ENCODE measurements around the gene LRRC27.
"Not testable (repeated sequence)": the region's sequence is repeated elsewhere in the genome, so short reads cannot be mapped to it uniquely, and the experiment has no call there.

The LRRC27 gene

DNA sequence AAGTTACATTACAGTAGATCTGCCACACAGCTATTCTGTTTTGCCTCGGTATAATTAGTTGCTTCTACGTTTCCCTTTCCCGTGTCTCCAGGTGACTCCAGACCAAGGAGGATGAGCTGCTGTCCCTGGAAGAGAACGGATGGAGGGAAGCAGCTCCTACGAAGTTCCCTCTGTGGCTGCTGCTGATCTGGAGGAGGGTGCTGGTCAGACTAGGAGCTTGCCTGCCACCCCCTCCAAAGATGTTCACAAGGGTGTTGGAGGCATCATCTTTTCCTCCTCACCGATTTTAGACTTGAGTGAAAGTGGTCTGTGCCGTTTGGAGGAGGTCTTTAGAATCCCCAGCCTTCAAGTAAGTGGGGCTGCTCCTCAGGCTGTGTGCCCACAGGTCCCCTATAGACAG is 1.4 kb downstream of the LRRC27 start:
- no peak for FAIRE-seq
- no peak for TF ChIP-seq POLR2A (IDR thresholded peaks at IDR 0.05; ENCODE audit: low read depth, low read length)

DNA sequence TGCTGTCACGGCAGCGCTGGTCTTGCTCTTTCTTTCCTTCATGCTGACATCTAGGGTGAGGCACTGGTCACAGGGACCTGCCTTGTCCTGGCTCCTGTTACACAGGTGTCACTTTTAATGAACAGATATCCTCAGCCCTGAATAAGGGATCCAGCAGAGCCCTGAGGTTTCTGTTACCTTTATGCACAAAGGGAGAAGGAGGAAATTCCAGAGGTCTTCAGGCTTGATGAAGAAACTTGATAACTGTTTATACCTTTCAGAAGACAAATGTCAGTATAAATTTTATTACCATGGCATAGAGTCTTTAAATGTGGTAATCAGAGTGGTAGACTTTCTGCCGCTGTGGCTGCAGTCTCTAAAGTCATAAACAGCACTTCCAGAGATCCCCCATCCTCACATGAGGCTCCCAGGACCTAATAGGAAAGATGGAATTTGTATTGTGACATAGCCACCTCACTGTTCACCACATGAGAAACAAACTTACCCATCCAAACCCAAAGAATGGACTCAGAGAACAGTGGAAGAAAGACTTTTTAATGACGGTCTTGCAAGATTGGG is 2.7 kb downstream of the LRRC27 start:
- FAIRE-seq (no peak), DNase-seq (ENCODE audit: insufficient read length, low spot score) (no peak)
- TF ChIP-seq POLR2A (IDR thresholded peaks at IDR 0.05; ENCODE audit: low read depth, low read length), result no peak

More for the DNA sequence above, 1.4 kb downstream of the LRRC27 start:
- no peak for DNase-seq (ENCODE audit: insufficient read length, low spot score)

DNA sequence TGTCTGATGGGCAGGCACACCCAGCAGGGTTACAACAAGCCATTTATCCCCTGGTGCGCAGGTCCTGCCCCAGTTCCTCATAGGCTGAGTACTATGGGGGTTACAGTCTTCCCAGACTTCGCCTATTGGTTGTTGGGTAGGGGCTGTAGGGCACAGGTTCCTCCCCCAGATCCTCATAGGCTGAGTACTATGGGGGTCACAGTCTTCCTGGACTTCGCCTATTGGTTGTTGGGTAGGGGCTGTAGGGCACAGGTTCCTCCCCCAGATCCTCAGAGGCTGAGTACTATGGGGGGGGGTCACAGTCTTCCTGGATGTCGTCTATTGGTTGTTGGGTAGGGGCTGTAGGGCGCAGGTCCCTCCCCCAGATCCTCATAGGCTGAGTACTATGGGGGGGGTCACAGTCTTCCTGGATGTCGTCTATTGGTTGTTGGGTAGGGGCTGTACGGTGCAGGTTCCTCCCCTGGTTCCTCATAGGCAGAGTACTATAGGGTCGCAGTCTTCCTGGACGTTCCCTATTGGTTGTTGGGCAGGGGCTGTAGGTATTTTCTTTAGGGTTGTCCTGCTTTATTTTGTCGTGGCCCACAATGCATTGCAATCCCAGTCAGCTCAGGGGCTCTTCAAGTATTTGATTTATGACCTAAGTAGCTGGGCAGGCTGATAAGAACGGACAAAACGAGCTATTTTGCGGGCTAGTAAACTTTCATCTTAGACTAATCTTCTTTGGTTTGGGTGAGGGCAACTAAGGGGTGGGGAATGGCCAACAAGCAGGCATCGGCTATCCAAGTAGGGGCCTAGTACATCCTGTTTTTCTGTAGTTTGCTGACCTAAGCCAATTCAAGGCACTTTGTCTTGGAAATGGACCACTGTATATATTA is 3.4 kb downstream of the LRRC27 start:
- no peak for DNase-seq (ENCODE audit: insufficient read length, low spot score)
- no peak for TF ChIP-seq POLR2A (IDR thresholded peaks at IDR 0.05; ENCODE audit: low read depth, low read length)
- no peak for FAIRE-seq

DNA sequence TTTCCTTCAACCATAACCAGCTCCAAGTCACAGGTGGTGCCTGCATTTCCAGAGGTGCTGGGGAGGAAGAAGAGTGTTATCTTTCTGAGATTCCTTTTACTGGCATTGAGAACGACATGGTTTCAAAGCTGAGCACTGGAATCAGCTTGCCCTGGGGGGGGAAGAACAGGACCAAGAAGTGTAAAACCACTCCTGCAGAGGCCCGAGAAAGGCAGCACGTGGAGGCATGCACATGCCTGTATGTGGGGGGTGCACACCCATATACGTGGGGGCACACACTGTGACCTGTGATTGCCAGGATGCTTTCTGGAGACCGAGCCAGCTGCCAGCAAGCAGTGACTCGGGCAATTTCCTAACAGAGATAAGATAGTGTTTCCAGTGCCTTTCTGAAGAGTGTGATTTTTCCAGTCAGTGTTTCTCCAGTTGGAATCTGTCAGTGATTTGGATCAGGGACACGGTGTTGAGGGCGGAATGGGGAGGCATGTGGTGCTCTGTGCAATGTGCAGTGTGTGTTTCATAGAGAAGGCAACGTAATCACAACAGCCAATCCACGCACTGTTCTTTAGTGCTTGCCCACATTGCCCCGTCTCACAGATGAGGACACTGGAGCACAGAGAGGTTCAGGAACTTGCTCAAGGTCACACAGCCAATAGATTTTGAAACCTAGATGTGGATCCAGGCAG is 4.2 kb downstream of the LRRC27 start:
- no peak for TF ChIP-seq POLR2A (IDR thresholded peaks at IDR 0.05; ENCODE audit: low read depth, low read length)
- FAIRE-seq, result no peak
- DNase-seq (ENCODE audit: insufficient read length, low spot score), result no peak

DNA sequence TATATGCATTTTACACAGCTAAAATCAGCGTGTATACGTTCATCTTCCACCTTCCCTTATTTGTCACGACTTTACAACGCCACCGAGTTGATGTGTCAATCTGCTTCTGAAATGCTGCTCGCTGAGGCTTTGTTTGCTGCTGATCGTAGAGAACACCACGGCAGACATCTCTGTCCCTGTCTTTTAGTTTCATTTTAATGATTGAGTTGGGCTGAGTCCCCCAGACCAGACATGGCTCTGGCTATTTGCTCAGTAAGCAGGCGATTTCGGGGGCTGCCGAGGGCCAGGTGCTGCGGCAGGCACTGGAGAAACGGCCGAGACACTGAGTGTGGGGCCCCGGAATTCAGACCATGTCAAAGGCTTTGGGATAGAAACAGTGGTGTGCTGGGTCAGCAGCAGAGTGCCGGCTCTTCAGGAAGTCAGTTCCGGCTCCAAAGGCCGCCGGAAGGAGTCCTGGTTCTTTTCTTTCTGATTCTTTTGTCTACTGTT is 5.0 kb downstream of the LRRC27 start:
- peak; percentile 40 for DNase-seq (ENCODE audit: insufficient read length, low spot score)
- no peak for FAIRE-seq
- TF ChIP-seq POLR2A (IDR thresholded peaks at IDR 0.05; ENCODE audit: low read depth, low read length), result no peak

DNA sequence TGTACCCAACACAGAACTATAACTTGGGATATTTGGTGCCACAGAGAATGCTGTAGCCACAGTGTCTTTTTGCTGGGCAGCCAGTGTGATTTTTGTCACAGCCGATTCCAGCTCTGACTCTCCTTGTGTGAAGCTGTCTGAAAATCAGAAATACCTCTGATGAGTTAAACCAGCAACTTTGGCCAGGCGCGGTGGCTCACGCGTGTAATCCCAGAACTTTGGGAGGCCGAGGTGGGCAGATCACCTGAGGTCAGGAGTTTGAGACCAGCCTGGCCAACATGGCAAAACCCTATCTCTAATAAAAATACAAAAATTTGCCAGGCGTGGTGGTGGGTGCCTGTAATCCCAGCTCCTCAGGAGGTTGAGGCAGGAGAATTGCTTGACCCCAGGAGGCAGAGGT is 5.9 kb downstream of the LRRC27 start:
- not testable (repeated sequence) for FAIRE-seq; DNase-seq (ENCODE audit: insufficient read length, low spot score)

GRCh38 chr10:132338876-132339275 is 6.9 kb downstream of the LRRC27 start:
- no peak for TF ChIP-seq POLR2A (IDR thresholded peaks at IDR 0.05; ENCODE audit: low read depth, low read length)
- DNase-seq (ENCODE audit: insufficient read length, low spot score) (no peak), FAIRE-seq (no peak)

GRCh38 chr10:132339276-132339675 is 7.3 kb downstream of the LRRC27 start:
- TF ChIP-seq POLR2A (IDR thresholded peaks at IDR 0.05; ENCODE audit: low read depth, low read length), result no peak
- no peak for DNase-seq (ENCODE audit: insufficient read length, low spot score)
- FAIRE-seq, result no peak

- no peak for DNase-seq (ENCODE audit: insufficient read length, low spot score)
- no peak for FAIRE-seq
- TF ChIP-seq POLR2A (IDR thresholded peaks at IDR 0.05; ENCODE audit: low read depth, low read length), result no peak
Measured at GRCh38 chr10:132341017-132341416, 9.0 kb downstream of the LRRC27 start.

DNA sequence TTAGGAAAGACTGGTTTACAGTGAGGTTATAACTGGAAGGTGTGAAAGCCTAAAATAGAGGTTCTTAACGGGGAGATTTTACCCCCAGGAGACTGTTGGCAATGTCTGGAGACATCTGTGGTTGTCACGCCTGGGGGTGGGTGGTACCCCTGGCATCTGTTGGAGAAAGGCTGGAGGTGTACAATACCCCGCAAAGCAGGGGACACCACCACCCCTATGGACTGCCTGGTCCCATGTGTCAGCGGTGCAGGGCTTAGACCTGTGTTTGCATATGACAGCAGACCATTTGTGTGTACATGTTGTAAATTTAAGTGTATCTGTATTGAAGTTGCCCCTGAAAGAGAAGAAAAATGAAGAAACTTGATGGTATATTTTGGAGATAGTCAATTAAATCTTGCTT is 9.8 kb downstream of the LRRC27 start:
- no peak for FAIRE-seq
- DNase-seq (ENCODE audit: insufficient read length, low spot score), result no peak

GRCh38 chr10:132342553-132342952 is 10.6 kb downstream of the LRRC27 start:
- TF ChIP-seq POLR2A (IDR thresholded peaks at IDR 0.05; ENCODE audit: low read depth, low read length), result no peak
- FAIRE-seq, result no peak

More for the DNA sequence above, 9.8 kb downstream of the LRRC27 start:
- no peak for TF ChIP-seq POLR2A (IDR thresholded peaks at IDR 0.05; ENCODE audit: low read depth, low read length)

DNA sequence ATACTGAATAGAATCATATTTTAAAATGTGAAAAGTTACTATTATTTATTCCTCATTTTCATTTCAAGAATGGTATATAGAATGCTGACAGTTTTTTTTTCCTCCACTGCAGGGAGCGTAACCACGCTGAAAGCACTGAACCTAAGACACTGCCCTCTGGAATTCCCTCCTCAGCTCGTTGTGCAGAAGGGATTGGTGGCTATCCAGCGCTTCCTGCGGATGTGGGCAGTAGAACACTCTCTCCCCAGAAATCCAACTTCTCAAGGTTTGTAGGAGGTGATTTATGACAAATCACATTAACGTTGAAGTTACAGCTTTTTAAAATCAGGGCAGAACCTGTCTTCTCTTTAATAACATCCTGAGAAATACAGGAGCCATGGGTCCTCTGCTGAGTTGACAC is 12.4 kb downstream of the LRRC27 start:
- FAIRE-seq, result no peak
- no peak for TF ChIP-seq POLR2A (IDR thresholded peaks at IDR 0.05; ENCODE audit: low read depth, low read length)
- no peak for DNase-seq (ENCODE audit: insufficient read length, low spot score)

More at GRCh38 chr10:132342553-132342952, 10.6 kb downstream of the LRRC27 start:
- DNase-seq (ENCODE audit: insufficient read length, low spot score), result no peak

GRCh38 chr10:132345345-132345744 is 13.4 kb downstream of the LRRC27 start:
- no peak for DNase-seq (ENCODE audit: insufficient read length, low spot score)
- no peak for FAIRE-seq
- no peak for TF ChIP-seq POLR2A (IDR thresholded peaks at IDR 0.05; ENCODE audit: low read depth, low read length)

DNA sequence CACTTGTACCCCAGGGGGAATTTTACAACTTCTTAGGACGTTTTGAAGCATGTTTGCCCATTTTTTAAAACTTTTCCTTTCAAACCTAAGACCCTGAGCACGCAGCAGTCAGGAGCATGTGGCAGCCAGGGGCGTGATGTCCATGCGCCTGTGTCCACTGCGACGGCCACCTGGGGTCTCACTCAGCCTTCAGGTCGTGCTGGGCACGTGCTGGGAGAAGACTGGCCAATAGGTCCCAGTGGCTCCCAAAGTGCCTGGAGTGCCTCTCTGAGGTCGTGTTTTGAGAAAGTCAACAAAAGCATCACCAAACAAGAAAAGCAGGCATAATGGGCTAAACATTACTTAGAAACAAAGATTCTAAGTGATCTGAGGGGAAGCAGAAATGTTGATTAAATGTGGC is 14.8 kb downstream of the LRRC27 start:
- FAIRE-seq (no peak), DNase-seq (ENCODE audit: insufficient read length, low spot score) (no peak)
- TF ChIP-seq POLR2A (IDR thresholded peaks at IDR 0.05; ENCODE audit: low read depth, low read length), result no peak
